ENCODE results near the gene OR10A5.

OR10A5 gene

GRCh38 chr11:6862961-6863360, 17.5 kb downstream of the OR10A5 start, which contains the start of gene OR10A2:
Gene OR10A2, plus strand, starts transcription at chr11:6863057. Its CDS starts 6,698 bp downstream, at chr11:6869755.
- no peaks in the 10 kb centered on the region for H3K27me3 ChIP-seq (ENCODE audit: insufficient read depth, poor library complexity, severe bottlenecking)
- no peak for TF ChIP-seq POLR2AphosphoS5 (IDR thresholded peaks at IDR 0.05; ENCODE audit: low read depth)
- TF ChIP-seq, protein P1, sequence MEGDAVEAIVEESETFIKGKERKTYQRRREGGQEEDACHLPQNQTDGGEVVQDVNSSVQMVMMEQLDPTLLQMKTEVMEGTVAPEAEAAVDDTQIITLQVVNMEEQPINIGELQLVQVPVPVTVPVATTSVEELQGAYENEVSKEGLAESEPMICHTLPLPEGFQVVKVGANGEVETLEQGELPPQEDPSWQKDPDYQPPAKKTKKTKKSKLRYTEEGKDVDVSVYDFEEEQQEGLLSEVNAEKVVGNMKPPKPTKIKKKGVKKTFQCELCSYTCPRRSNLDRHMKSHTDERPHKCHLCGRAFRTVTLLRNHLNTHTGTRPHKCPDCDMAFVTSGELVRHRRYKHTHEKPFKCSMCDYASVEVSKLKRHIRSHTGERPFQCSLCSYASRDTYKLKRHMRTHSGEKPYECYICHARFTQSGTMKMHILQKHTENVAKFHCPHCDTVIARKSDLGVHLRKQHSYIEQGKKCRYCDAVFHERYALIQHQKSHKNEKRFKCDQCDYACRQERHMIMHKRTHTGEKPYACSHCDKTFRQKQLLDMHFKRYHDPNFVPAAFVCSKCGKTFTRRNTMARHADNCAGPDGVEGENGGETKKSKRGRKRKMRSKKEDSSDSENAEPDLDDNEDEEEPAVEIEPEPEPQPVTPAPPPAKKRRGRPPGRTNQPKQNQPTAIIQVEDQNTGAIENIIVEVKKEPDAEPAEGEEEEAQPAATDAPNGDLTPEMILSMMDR (IDR thresholded peaks at IDR 0.05; ENCODE audit: insufficient read depth, low read length), result no peak
- no peak for TF ChIP-seq REST (IDR thresholded peaks at IDR 0.05; ENCODE audit: insufficient replicate concordance, low read depth)
- no peak for TF ChIP-seq SPI1 (IDR thresholded peaks at IDR 0.05; ENCODE audit: borderline replicate concordance, low read depth)
- TF ChIP-seq GABPA (IDR thresholded peaks at IDR 0.05; ENCODE audit: low read depth), result no peak
- no peak within 1 kb of the TSS for H3K4me3 ChIP-seq (replicated peaks; ENCODE audit: insufficient read depth, low read length)
- DNase-seq (ENCODE audit: low read depth in 1 of 2, low spot score in 1 of 2), result no peak
- no peak within 1 kb of the TSS for H3K27ac ChIP-seq (replicated peaks)

DNA sequence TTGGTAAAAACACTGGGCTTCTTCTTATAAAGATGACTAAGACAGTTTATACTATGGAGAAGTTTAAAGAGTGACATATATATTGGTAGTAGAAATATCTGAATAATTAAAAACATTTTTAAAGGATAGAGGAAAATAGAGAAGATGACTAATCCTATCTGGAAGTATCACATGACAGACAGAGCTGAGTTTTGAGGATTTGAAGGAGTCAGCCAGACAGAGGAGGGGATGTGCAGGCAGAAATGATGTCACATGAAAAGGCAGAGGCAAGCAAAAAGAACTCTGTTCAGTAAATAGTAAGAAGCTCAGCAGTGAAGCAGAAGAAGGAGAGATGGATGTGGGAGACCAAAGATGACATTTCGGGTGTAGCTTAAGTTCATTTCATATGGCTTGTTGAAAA, 19.0 kb downstream of the OR10A5 start:
- H3K27me3 ChIP-seq (ENCODE audit: insufficient read depth, poor library complexity, severe bottlenecking), result no peaks in the 10 kb centered on the region
- no peak overlapping the region for H3K4me3 ChIP-seq (replicated peaks; ENCODE audit: insufficient read depth, low read length)
- TF ChIP-seq REST (IDR thresholded peaks at IDR 0.05; ENCODE audit: insufficient replicate concordance, low read depth) (no peak), GABPA (IDR thresholded peaks at IDR 0.05; ENCODE audit: low read depth) (no peak), POLR2AphosphoS5 (IDR thresholded peaks at IDR 0.05; ENCODE audit: low read depth) (no peak), SPI1 (IDR thresholded peaks at IDR 0.05; ENCODE audit: borderline replicate concordance, low read depth) (no peak)
- TF ChIP-seq, protein P1 (IDR thresholded peaks at IDR 0.05; ENCODE audit: insufficient read depth, low read length), result no peak
- DNase-seq (ENCODE audit: low read depth in 1 of 2, low spot score in 1 of 2), result no peak
- H3K27ac ChIP-seq (replicated peaks), result no peak overlapping the region

- Histone ChIP-seq H3K4me3 (replicated peaks; ENCODE audit: insufficient read depth, low read length) (no peak overlapping the region), H3K27ac (replicated peaks) (no peak overlapping the region), H3K27me3 (ENCODE audit: insufficient read depth, poor library complexity, severe bottlenecking) (no peaks in the 10 kb centered on the region)
- TF ChIP-seq GABPA (IDR thresholded peaks at IDR 0.05; ENCODE audit: low read depth) (no peak), POLR2AphosphoS5 (IDR thresholded peaks at IDR 0.05; ENCODE audit: low read depth) (no peak), SPI1 (IDR thresholded peaks at IDR 0.05; ENCODE audit: borderline replicate concordance, low read depth) (no peak), REST (IDR thresholded peaks at IDR 0.05; ENCODE audit: insufficient replicate concordance, low read depth) (no peak)
- TF ChIP-seq, protein P1 (IDR thresholded peaks at IDR 0.05; ENCODE audit: insufficient read depth, low read length), result no peak
- DNase-seq (ENCODE audit: low read depth in 1 of 2, low spot score in 1 of 2), result no peak
Observed at GRCh38 chr11:6871278-6871677, 25.8 kb downstream of the OR10A5 start.

All from HL-60 (cell line).